HL-60 (cell line): ENCODE results near the gene TSPAN18.

Experiments used
- CTCF ChIP-seq: IDR thresholded peaks from one replicate; pipeline ENCODE4 v1.5.1; 2011; ENCODE audit warnings: low read length, control low read depth, inconsistent platforms; ENCODE audit not compliant: insufficient read depth
- GABPA ChIP-seq: IDR thresholded peaks from 2 replicates; pipeline ENCODE4 v1.6.1; 2012; ENCODE audit warnings: low read depth
- POLR2AphosphoS5 ChIP-seq: IDR thresholded peaks from 2 replicates; pipeline ENCODE4 v1.6.1; 2012; ENCODE audit warnings: low read depth

- TF ChIP-seq CTCF = no peak
- no peak for TF ChIP-seq POLR2AphosphoS5
- TF ChIP-seq GABPA = no peak
Observed at GRCh38 chr11:44973632-44974401, 247.1 kb downstream of the TSPAN18 start.
